ENCODE results near the gene CAPZB.

Gene CAPZB

GRCh38 chr1:19342894-19343616 is 142.3 kb downstream of the CAPZB start:
- DNase-seq, result no peak

GRCh38 chr1:19342062-19342750 is 143.1 kb downstream of the CAPZB start:
- no peak for DNase-seq

DNA sequence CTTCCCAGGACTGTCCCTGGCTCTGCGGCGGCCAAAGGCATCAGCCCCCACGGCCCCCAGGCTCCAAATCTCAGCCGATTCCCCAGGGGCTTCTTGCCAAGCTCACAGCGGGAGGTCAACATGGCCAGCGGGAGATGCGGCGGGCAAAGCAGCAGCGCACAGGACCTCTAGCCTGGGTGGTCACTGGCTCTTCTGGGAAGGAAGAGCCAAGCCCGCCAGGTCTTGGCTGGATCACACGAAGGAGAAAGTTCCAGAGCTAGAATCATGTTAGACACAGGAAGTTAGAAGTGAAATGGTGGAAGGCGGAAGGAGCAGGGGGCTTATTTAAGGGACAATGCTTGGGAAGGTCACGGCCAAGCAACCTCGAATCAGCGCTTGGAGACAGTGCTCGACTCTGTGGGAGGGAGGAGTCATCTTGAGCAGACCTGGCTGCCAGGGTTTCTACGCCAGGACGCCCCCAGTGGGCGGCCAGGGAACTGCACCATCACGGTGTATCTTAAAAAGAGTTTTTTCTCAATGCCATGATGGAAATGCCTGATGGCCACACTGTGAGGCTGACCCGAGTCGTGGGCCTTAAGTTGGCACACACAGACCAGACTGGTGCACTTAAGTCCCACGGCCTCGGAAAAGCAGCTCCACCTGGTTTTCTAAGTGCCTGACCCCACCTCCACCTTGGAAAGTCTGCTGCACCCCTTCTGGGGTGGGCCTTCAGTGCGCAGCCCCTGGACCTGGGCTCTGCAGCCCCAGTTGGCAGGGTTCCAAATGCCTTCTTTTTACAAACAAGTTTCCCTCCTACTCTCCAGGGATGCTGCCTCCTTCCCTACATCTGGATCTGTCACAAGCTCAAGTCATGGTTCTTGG is 143.9 kb downstream of the CAPZB start:
- peak in 1 of 2 donors; percentile 11 for DNase-seq

DNA sequence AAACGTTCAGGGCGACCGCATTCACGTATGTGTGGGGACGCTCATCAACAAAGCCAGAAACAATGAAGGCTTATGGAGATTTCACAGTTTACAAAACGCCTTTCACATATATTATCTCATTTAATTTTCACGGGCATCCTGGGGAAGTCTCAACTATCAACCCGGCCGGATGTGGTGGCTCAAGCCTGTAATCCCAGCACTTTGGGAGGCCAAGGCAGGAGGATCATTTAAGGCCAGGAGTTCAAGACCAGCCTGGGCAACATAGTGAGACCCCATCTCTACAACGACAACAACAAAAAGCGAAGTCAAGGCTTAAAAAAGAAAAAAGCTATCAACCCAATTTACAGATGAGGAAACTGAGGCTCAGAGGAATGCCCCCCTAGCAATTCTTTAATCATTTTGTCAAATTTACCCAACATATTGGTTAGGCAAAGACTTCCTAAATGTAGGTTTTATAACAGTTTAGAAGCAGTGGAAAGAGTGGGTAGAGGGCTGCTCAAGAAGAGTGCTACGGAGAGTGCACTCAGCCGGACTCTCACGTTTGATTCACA is 144.9 kb downstream of the CAPZB start:
- DNase-seq, result no peak

- no peak for DNase-seq
Measured at GRCh38 chr1:19339214-19339861, 146.0 kb downstream of the CAPZB start.

GRCh38 chr1:19338323-19338762 is 147.0 kb downstream of the CAPZB start:
- DNase-seq, result no peak

- DNase-seq, result no peak
Measured at GRCh38 chr1:19337289-19337688, 148.1 kb downstream of the CAPZB start.

GRCh38 chr1:19336543-19336942 is 148.8 kb downstream of the CAPZB start:
- no peak for DNase-seq

GRCh38 chr1:19333587-19334354 is 151.6 kb downstream of the CAPZB start:
- no peak for DNase-seq

DNA sequence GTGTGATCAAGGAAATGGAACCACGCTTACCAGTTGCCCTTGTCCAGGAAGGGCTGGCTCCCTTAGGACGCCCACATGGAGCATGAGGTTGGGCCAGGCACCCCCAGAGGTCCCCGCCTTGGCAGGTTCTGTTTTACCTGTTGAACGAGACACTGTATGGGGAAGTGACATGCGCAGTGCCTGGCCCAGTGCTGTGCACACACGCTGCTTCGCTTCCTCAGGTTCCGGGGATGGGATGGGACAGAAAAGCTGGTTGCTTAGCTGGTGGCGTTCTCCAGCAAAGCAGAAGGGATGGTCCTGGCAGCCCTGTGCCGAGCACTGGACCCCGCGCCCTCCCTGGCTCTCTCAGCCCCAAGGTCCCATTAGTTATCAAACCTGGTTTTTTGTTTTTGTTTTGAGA is 152.5 kb downstream of the CAPZB start:
- DNase-seq, result no peak

- no peak for DNase-seq
Measured at GRCh38 chr1:19331262-19331878, 154.0 kb downstream of the CAPZB start.

DNA sequence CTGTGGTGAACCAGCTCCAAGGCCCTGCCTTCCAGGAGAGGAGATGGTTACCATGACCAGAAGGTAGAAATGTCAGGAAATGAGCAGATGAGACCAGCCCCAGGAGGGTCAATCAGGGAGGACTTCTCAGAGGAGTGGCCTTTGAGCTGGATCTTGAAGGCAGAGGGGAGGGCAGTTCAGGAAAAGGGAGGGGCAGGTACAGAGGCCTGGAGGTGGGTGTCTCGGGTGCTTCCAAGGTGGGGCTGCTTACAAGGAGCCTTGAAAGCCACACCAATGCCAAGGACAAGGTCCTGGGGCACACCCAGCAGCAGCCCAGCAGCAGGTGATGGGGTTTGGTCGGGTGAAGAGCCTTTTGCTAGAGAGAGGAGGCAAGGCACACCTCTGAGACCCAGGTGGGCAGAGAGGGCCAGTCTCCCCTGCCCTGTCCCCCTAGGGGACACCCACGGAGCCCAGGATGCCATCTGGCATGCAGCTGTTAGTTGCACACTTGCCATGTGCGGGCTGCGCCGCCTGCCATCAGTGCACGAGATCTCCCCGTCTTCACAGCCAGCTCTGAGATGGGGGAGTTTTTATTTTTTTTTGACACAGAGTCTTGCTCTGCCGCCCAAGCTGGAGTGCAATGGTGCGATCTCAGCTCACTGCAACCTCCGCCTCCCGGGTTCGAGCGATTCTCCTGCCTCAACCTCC is 154.7 kb downstream of the CAPZB start:
- no peak for DNase-seq

GRCh38 chr1:19329611-19330010 is 155.7 kb downstream of the CAPZB start:
- no peak for DNase-seq

DNA sequence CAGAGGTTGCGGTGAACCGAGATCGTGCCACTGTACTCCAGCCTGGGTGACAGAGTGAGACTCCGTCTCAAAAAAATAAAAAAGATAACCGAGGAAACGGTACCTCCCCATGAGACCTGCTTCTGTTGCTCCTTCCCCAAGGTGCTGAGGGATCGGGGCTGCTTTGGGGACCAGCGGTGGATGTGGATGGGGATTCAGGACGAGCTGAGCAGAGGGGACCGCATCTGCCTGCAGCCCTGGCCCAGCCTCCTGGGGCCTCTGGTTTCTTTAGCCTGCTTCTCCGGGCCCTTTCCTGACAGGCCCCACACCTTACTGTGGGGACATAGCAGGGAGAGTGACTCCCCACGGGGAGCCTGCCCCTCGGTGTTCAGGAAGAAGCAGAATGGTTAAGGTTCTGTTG is 156.2 kb downstream of the CAPZB start:
- DNase-seq, result no peak

- DNase-seq, result no peak
Measured at GRCh38 chr1:19328486-19328885, 156.9 kb downstream of the CAPZB start.

GRCh38 chr1:19327736-19328135 is 157.6 kb downstream of the CAPZB start:
- no peak for DNase-seq

DNA sequence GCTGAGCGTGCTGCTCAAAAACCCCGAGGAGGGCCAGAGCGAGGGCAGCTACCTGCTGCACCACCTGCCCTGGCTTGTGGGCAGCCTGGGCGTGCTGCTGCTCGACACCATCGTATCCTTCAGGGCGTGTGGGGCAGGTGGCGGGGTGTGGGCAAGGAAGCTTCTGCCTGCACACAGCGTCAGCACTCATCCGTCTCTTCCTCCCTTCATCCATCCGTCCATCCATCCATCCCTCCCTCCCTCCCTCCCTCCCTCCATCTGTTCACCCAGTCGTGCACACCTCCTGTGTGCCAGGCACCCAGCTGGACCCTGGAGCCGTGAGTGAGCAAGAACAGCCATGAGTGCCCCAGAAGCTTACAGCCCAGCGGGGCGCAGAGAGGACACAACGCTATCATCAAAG is 158.0 kb downstream of the CAPZB start:
- no peak for DNase-seq

GRCh38 chr1:19326748-19327065 is 158.6 kb downstream of the CAPZB start:
- DNase-seq, result no peak

DNA sequence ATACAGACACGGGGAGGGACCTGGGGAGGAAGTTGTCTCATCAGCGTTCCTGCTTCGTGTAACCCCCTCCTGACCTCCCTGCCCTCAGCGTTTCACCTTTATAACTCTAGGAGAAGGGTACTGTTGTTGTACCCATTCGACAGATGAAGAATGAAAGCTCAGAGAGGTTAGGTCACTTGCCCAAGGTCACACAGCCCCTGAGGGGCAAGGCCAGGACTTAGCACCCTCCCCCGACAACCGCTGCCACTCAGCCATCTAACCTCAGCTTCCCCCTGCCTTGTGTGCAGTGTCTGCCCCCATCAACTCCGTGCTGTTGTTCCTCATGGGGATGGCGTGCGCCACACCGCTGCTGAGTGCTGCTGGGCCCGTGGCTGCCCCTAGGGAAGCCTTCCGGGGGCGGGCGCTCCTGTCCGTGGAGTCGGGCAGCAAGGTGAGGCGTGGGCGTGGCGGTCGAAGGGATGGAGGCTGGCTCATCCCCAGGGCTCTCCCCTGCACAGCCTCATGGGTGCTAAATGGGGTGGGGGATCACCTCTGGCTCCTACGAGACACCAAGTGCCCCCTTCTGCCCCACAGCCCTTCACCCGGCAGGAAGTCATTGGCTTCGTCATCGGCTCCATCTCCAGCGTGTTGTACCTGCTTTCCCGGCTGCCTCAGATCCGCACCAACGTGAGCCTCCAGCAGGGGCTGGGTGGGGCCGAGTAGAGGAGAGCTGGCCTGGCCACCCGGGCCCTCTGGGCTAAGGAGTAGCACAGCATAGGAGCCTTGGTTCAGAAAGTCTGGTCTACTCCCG is 159.2 kb downstream of the CAPZB start:
- no peak for DNase-seq

GRCh38 chr1:19325368-19325957 is 159.9 kb downstream of the CAPZB start:
- DNase-seq, result no peak
